ENCODE results near the gene PABPC1L.

Gene PABPC1L

DNA sequence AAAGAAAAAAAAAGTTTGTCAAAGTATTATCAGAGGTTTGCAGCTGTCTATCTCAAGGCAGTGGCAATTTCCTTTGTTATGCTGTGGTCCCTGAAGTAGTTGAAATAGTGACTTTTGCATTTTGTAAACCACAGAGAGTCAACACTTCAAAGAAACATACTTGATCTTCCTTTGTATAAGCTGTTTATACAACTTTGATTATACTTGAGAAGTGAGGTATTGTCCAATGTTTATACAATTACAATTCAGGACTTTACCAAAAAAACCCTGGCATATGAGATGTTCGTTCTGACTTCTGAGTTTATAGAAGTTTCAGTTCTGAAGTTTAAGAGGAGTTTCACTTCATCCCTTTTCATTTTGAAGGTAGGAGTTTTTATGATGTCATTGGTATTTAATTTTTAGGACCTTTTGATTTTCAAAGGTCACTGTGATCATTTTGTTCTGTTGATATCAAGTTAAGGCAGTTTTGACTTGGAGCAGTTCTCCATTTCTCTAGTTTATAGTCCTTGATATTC lies 60.4 kb downstream of the PABPC1L start:
- no peak for FAIRE-seq

DNA sequence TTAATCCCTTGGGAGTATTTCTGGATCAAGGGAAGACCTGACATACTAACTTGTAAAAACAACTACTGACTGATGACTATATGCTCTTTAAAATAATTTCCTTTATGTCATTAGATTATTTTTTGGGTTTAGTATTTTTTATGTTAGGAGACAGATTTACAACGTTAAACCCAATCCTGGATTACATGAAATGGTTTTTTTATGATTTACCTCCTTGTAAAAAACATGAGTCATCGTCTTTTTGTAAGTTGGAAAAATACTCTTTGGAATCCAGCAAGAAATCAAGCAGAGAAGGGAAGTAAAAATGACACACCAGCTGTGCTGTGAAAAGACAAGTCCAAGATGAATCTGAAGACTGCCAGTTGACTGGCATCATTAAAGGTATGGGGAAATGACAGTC lies 63.2 kb downstream of the PABPC1L start:
- FAIRE-seq = no peak

DNA sequence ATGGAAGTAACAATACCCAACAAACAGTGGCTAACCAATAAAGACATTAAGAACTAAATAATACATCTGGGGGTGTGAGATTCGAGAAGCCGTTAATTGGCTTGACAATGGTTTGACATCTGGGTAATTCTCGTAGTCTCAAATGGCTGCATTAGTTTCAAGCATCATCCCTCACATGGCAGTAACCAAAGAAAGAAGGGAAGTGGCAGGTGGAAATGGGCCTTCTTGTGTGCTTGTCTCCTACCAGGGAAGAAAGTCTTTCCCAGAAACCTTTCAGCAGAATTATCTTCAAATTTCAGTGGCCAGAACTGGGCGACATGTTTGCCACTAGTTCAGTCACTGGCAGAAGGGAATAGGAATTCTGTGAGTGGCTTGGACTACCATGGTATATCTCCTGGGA lies 66.8 kb downstream of the PABPC1L start:
- no peak for FAIRE-seq

DNA sequence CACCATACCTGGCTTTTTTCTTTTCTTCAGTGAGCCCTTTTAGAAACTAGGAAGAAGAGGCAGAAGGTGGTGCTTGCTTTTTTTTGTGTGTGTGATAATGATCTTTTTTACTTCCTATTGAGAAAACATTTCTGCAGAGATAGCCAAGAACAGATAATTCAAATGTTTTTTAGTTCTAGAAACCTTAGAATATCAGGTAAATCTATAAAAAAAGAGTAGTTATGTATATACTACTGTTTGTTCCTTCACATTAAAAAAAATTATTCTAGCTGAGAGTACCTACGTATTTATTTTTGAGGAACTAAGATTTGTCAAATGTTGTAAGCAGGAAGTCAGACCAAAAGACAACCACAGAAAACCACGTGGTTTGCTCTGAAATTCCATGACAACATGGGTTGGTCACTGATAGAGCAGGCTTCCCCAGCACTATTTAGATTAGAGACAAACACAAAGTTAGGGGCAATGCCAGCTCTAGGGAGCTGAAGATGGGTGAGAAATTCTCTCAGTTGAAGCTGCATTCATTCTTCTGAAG lies 69.3 kb downstream of the PABPC1L start:
- no peak for FAIRE-seq

DNA sequence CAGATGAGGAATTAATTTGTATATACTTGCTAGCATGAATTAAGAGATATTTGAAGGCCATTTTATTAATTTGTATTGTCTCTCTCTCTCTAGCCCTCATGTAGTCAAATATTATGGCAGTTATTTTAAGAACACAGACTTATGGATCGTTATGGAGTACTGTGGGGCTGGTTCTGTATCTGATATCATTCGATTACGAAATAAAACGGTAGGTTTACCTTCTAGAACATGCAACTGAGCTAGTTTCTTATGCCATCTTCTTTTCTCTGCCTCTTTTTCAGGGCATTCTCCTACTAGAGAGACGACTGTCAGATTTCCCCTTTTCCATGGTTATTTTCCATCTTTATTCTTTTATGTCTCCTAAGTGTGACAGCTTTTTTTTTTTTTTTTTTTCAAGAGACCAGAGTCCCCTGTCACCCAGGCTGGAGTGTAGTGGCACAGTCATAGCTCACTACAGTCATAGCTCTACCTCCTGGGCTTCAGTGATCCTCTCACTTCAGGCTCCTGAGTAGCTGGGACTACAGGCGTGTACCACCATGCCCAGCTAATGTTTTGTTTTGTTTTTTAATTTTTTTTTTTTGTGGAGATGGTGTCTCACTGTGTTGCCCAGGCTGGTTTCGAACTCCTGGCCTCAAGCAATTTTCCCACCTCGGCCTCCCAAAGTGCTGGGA lies 72.0 kb downstream of the PABPC1L start:
- FAIRE-seq = no peak

DNA sequence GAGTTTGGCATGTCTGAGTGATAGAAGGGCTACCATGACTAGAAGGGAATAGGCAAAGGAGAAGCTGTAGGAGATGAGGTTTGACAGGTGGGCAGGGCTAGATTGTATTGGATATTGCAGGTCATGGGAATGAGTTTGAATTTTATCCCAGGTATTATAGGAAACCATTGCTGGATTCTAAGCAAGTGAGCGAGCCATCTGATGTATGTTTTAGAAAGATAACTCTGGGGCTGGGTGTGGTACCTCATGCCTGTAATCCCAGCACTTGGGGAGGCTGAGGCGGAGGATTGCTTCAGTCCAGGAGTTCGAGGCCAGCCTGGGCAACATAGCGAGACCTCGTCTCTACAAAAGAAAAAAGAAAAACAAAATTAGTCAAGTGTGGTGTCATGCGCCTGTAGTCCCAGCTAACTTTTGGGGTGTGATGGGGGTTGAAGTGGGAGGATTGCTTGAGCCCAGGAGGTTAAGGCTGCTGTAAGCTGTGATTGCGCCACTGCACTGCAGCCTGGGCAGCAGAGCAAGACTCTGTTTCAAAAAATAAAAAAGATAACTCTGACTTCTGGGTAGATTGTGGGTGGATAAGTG lies 73.3 kb downstream of the PABPC1L start:
- FAIRE-seq = no peak

DNA sequence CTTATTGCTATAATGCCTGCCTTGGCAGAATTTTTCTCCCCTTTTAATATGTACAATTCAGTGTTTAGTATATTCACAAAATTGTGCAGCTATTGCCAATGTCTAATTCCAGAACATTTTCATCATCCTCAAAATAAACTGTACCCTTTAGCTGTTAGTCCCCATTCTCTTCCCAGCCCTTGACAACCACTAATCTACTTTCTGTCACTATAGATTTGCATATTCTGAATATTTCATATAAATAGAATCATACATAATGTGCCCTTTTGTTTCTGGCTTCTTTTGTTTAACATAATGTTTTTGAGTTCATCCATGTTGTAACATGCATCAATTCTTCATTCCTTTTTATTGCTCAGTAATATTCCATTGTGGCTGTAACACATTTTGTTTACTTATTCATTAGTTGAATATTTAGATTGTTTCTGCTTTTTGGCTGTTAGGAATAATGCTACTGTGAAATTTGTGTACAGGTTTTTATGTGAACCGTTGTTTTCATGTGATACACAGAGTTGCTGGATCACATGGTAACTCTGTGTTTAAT lies 78.8 kb downstream of the PABPC1L start:
- no peak for FAIRE-seq
